Measurements from ENCODE around the gene IDH3G.
A peak's percentile ranks its signal among the peaks of the same experiment; 100 is the strongest.

IDH3G gene

DNA sequence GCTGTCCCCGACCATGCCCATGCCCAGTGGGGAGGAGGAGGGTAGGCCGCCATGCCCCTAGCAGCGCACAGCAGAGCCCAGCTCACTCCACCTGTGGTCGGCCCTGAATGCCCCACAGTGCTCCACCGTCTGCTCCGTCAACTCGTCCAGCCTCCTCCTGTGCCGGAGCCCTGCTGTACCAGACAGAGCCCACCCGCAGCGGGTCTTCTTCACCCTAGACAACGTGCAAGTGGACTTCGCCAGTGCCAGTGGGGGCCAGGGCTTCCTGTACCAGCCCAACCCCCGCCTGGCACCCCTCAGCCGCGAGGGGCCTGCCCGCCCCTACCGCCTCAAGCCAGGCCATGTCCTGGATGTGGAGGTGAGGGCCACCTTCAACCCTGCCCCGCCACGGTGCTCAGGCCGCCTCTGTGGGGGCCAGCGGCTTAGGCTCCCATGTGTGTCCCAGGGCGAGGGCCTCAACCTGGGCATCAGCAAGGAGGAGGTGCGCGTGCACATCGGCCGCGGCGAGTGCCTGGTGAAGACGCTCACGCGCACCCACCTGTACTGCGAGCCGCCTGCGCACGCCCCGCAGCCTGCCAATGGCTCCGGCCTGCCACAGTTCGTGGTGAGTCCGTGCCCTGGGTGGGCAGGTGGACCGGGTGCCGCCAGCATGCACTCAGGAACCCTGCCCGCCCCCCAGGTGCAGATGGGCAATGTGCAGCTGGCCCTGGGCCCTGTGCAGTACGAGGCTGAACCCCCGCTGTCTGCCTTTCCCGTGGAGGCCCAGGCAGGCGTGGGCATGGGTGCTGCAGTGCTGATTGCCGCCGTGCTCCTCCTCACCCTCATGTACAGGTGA lies 20.2 kb downstream of the IDH3G start:
- DNase-seq (ENCODE audit: low read depth), result no peak

DNA sequence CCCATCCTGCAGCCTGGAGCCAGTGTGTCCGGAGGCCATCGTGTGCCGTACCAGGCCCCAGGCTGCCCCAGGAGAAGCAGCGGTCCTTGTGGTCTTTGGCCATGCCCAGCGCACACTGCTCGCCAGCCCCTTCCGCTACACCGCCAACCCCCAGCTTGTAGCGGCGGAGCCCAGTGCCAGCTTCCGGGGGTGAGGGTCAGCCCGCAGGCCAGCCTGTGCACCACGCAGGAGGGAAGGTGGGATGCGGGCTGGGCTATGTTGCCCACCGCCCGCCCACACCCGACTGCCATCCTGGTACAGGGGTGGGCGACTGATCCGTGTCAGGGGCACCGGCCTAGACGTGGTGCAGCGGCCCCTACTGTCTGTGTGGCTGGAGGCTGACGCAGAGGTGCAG lies 21.0 kb downstream of the IDH3G start:
- no peak for DNase-seq (ENCODE audit: low read depth)

DNA sequence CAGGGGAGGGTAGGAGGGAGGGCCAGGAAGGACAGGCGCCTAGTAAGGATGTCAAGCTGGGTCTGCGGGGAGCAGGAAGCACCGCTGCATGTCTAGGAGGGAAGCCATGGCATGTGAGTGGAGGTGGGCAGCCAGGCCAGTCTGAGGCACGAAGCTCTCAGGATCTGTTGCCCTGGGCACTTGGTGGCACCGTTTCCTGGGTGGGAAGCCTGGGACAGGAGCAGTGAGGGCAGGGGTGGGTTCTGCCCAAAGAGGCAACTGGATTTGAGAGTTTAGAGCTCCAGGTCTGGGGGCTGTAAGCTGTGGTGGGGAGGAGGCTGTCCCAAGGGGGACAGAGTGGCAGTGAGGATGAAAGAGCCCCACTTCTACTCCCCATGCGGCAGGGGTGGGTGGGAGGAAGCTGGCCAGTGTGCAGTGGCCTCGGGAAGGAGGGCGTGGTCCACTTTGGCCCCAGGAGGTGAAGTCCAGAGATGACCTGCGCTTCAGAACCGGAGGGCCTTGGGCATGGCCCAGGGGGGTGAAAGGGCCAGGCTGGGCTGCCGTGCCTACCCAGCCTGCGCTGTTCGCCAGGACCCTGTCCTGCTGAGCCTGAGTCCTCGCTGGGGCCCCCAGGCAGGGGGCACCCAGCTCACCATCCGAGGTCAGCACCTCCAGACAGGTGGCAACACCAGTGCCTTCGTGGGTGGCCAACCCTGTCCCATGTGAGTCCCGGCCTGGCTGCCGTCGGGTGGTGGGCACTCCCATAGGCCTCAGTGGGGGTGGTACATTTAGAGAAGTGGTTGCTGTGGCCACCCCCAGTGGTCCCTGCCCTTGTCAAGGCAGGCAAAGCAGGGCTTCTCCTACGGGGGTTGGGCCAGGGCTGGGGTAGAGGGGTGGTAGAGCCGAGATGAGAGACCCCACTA lies 21.6 kb downstream of the IDH3G start:
- DNase-seq (ENCODE audit: low read depth), result no peak

DNA sequence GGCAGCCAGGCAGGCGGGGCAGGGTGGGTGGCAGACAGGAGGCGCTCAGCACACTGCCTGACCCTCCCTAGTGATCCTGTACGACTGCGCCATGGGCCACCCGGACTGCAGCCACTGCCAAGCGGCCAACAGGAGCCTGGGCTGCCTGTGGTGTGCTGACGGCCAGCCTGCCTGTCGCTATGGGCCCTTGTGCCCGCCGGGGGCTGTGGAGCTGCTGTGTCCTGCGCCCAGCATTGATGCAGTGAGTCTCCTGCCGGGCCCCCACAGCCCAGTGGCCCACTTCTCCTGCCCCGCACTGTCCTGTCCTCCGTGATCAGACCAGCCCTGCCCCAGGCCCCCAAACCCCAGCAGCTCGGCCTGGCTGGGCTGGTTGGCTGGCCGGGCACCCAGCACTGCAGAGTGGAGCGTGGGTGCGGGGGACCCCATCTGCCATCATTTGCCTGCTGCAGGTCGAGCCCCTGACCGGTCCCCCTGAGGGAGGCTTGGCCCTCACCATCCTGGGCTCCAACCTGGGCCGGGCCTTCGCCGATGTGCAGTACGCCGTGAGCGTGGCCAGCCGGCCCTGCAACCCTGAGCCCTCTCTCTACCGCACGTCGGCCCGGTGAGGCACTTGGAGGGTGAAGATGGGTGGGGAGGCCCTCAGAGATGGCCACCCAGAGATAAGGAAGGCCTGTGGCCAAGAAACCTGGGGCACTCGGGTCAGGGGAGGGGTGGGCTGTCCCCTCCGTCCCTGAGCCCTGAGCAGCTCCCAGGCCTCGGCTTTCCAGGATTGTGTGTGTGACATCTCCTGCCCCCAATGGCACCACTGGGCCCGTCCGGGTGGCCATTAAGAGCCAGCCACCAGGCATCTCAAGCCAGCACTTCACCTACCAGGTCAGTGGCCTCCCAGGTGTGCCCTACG lies 22.5 kb downstream of the IDH3G start:
- DNase-seq (ENCODE audit: low read depth), result no peak

DNA sequence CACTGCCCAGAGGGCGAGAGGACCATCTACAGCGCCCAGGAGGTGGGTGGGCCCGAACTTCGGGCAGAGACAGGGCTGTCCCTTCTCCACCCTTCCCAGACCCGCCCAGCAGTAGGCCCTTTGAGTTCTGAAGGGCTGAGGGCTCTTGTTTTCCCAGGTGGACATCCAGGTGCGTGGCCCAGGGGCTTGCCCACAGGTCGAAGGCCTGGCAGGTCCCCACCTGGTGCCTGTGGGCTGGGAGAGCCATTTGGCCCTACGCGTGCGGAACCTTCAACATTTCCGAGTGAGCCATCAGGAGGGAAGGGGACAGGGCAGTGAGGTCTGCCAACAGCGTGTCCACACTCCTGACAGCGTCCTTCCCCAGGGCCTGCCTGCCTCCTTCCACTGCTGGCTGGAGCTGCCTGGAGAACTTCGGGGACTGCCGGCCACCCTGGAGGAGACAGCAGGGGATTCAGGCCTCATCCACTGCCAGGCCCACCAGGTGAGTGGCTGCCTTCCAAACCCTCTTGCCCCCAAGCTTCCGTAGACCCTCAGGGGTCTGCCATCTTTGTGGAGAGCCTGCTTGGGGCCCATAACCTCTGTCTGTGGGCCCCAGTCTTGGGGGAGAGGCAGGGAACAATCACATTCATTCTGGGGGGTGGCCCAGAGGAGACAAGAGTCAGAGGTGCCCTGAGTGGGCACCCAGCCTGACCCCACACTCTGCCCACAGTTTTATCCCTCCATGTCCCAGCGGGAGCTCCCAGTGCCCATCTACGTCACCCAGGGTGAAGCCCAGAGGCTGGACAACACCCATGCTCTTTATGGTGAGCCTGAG lies 23.4 kb downstream of the IDH3G start:
- no peak for DNase-seq (ENCODE audit: low read depth)

DNA sequence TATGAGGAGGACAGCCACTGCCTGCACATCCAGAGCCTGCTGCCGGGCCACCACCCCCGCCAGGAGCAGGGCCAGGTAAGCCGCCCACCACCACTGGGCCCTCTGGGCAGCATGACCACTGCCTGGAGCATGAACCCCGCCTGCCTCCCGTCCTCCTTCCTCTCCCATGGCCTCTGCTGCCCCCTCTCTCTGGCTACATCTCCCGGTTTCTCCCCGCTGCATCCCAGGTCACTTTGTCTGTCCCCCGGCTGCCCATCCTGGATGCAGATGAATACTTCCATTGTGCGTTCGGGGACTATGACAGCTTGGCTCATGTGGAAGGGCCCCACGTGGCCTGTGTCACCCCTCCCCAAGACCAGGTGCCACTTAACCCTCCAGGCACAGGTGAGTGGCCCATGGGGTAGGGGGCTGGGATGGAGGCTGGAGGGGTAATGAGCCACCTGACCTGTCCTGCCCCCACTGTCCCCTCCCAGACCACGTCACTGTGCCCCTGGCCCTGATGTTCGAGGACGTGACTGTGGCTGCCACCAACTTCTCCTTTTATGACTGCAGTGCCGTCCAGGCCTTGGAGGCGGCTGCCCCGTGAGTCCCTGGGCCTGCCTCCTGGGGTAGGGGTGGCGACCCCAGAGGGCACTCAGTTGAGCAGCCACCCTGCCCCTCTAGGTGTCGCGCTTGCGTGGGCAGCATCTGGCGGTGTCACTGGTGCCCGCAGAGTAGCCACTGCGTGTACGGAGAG lies 24.1 kb downstream of the IDH3G start:
- DNase-seq (ENCODE audit: low read depth), result no peak

DNA sequence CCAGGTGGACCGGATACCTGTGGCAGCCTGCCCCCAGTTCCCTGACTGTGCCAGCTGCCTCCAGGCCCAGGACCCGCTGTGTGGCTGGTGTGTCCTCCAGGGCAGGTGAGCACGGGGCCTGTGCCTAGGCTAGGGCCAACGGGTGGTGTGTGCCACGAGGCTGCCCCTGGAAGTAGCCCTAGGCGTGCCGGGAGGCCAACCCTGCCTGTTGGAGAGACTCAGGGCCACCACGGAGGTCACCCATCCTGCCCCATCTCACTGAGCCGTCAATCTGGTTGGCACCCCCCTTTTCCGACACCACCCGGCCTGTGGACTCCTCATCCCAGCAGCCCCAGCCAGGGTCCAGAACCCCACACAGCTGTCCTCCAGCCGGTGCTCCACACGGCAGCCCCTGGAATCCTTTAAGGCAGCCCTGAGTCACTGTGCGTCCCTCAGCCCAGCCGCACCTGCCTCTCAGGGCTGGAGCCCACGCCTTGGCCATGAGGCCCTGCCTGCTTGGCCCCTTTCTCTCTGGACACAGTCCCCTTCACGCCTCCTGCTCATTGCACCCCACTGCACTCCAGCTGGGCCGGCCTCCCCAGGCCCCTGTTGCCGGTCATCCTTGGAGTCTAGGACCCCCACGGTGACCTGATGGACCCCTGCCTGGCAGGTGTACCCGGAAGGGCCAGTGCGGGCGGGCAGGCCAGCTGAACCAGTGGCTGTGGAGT lies 24.9 kb downstream of the IDH3G start:
- no peak for DNase-seq (ENCODE audit: low read depth)

DNA sequence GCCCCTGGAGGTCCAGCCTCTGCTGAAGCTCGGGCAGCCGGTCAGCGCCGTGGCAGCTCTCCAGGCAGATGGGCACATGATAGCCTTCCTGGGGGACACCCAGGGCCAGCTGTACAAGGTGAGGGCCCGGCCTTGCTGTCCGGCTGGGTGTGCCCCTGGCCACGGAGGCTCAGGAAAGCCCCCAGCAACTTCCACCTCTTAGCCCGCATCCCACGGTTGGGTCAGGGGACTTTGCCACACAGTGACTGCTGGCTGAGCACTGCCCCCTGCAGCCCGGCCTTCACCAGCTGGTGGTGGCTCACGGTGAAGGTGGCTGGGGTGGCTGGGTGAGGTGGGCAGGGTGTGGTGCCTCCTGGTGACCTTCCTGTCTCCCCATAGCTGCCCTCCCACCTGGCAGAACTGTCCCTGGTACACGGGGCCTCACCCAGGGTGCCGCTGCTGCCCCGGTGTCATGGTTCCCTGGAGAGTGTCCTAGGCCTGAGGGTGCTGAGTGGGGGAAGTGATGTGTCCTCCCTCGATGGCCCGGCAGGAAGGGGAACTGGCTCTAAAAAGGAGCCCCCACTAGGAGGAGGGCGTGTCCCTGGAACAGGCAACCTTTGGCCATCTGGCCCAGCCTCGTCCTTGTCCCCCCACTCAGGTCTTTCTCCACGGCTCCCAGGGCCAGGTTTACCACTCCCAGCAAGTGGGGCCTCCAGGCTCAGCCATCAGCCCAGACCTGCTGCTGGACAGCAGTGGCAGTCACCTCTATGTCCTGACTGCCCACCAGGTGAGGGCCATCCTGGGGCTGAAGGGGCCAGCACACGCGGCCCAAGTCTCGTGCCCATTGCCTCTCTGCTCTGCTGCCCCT lies 25.6 kb downstream of the IDH3G start:
- no peak for DNase-seq (ENCODE audit: low read depth)

DNA sequence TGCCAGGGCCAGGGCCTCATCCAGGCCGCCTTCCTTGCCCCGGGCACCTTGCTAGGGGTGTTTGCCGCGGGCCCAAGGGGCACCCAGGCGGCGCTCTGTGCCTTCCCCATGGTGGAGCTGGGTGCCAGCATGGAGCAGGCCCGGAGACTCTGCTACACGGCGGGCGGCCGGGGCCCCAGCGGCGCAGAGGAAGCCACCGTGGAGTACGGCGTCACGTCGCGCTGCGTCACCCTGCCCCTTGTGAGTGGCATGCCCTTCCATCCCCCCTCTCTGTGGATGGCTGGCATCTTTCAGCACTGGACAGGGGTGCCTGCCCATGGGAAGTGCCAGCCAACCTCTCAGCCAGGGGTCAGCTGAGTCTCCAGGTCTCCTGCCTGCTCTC lies 26.5 kb downstream of the IDH3G start:
- no peak for DNase-seq (ENCODE audit: low read depth)

DNA sequence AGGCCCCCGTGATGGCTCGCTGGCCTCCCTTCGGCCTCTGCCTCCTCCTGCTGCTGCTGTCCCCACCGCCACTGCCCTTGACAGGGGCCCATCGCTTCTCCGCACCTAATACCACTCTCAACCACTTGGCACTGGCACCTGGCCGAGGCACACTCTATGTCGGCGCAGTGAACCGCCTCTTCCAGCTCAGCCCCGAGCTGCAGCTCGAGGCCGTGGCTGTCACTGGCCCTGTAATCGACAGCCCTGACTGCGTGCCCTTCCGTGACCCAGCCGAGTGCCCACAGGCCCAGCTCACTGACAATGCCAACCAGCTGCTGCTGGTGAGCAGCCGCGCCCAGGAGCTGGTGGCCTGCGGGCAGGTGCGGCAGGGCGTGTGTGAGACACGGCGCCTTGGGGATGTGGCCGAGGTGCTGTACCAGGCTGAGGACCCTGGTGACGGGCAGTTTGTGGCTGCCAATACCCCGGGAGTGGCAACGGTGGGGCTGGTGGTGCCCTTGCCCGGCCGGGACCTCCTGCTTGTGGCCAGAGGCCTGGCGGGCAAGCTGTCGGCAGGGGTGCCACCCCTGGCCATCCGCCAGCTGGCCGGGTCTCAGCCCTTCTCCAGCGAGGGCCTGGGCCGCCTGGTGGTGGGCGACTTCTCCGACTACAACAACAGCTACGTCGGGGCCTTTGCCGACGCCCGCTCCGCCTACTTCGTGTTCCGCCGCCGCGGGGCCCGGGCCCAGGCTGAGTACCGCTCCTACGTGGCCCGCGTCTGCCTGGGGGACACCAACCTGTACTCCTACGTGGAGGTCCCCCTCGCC lies 27.1 kb downstream of the IDH3G start:
- DNase-seq (ENCODE audit: low read depth), result no peak

DNA sequence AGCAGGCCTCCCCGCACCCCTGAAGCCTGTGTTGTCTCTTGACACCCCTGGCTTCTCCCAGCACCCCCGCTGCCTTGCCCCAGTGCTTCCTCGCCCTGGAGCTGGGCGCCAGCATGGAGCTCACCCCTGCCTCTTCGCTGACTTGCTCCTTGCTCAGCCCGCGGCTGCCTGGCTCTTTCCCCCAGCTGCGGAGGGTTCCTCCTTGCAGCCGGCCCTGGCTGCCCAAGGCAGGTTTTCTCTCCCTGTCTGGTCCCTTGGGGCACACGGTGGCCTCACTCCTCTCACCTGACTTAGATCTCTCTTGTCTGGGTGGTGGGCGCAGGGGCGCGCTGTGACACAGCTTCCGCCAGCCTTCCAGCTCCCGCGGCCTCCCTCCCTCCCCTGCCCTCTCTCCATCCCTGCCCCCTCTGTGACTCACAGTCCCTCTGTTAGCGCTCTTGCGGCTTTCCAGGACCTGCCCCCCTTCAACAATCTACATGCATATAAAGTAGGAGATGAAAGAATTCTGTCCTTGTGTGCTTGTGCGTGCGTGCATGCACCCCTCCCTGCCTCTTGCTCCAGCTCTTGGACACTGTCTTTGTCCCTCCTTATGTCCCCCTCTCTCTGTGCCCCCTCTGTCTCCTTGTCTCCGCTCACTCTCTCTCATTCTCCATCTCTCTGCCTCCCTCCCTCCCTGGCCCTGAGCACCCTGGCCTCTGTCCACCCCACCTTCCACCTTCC lies 27.9 kb downstream of the IDH3G start:
- peak; percentile 71 for DNase-seq (ENCODE audit: low read depth)

DNA sequence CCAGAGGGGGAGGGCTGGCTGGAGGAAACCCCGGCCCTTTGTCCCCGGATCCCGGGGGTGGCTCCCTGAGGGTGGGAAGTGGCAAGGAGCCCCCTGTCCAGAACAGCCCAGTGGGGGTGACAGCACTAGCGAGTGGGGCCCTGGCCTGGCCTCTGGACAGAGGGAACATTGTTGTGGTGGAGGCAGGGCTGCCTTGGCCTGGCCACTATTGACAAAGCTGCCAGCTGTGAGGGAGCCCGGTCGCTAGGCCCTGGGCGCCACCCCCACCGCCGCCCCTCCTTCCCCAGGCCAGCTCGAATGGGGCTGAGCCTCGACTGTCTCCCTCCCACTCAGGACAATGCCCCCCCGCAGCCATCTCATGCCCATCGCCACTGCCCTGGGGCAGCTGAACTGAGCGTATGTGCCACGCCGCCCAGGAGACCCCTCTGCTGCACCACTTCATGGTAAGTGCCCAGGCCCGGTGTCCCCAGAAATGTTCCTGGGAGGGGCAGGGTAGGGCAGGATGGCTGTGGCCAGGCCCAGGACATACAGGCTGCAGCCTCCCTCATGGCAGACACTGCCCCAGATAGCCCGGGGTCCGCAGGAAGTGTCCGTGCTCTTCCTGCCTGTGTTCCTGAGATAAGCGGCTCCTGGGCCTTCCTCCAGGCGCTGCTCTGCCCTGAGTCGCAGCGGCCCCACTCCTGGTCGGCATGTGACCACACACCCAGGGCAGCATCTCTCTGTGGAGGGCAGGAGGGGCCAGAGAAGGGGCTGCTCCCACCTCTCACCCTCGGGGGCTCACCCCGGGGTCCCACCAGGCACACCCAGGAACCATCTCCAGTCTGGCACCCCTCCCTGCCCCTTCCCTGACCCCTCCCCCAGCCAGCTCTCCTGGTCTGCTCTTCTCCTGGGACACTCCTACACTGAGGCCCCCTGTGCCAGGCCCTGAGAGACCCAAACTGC lies 28.8 kb downstream of the IDH3G start:
- DNase-seq (ENCODE audit: low read depth), result no peak

DNA sequence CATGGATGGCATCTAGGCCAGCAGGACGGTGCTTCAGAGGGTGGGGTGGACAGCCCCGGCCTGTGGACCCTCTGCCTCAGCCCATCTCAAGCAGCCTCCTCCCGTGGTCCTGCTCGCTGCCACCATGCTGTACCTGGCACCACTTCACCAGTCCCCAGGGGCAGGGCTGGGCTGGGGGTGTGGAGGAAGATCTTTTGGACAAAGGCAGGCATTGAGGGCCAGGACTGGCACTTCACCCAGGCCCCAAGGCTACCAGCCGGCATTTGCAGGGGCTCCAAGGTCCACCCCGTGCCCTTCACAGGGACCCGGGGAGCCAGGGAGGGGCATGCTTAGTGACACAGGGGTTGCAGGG lies 29.4 kb downstream of the IDH3G start:
- DNase-seq (ENCODE audit: low read depth), result no peak

DNA sequence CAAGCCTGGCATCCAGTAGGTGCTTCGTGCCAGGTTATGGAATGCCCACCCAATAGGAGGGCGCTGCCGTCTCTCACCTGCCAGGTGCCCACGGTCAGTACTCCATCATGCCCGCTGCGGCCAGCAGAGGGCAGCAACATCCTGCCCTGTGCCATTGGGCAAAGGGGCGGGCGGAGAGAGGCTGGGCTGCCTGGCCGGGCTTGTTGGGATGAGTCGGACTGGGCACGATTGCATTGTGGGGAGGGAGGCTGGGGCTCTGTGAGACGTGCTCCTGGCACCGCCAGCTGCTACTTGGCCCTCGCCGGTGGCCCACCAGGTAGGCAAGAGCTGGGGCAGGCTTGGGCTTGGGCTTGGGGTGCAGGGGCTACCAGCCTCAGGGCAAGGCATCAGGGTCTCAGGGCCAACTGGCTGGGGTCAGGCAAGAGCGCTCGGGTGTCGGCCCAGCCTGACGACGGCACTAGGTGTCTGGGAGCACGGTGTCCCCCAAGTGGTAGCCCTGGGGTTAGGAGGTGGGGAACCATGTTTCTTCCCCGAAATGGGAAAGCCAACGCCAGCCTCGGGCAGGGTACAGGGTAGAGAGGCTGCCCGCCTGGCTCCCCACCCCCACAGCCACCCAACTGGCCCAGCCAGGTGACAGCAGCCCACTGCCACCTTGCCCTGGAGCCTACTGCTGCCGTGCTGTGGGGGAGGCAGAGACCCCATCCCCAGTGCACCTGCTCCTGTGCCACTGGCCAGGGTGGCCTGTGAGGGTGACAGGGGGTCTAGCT lies 30.0 kb downstream of the IDH3G start, which contains the start of gene PLXNB3:
Gene PLXNB3, plus strand, starts transcription at position 261 of the 767 bp plus-strand sequence. CDS start 1,287 bp downstream, outside the sequence.
- peak; percentile 50 for DNase-seq (ENCODE audit: low read depth)

DNA sequence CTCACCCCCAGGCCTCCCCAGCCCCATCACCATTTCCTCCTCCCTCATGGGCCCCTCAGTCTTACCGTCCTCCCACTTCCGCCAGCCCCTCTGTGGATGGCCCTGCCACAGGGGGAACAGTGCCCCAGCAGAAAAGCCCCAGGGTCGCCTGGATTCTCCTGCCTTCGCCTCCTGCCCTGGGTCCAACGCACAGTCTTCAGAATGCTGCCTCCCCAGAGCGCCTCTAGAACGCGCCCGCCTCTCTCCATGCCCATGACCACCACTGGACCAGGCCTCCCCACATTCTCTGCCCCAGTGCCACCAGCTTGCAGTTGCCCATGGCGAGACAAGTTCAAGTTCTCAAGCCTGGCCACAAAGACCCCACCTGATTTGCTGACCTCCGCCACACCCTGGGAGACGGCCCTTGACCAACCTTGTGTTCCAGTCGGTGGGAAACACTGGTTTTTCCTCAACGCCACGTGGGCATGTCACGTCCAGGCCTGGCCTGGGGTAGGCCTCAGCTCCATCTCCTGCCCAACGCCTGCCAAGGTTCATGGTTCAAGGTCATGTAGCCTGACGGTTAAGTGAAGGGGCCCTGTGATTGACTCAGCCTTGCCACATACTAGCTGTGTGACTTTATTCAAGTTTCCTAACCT lies 30.8 kb downstream of the IDH3G start:
- DNase-seq (ENCODE audit: low read depth), result no peak
